GM23248 (cell line): ENCODE results near the gene KLHL22. TPM values are rescaled to one million over a fixed set of nuclear protein-coding genes. Genes with fewer than 3 reads are reported as not detected.
"Not testable (repeated sequence)": the region's sequence is repeated elsewhere in the genome, so short reads cannot be mapped to it uniquely, and the experiment has no call there.

Experiments
- DNase-seq: peaks from one replicate; pipeline ENCODE4 v3.0.0-alpha.2; 2015
- H2AFZ ChIP-seq: fragments of 200-600 bp; sonication (generic); 2 replicates; pipeline ENCODE4 v1.6.1; 2016; ENCODE audit warnings: antibody characterized with exemption
- H3F3A ChIP-seq: fragments of 200-600 bp; sonication (generic); 2 replicates; pipeline ENCODE4 v1.6.1; 2016; ENCODE audit warnings: mild to moderate bottlenecking, antibody characterized with exemption, mixed run types; ENCODE audit not compliant: insufficient read depth
- H3K27ac ChIP-seq: fragments of 200-600 bp; sonication (generic); 2 replicates; pipeline ENCODE4 v1.5.1; 2016; ENCODE audit warnings: mild to moderate bottlenecking
- H3K27me3 ChIP-seq: fragments of 200-600 bp; sonication (generic); replicated peaks from 2 replicates; pipeline ENCODE4 v1.6.1; 2016; ENCODE audit warnings: mild to moderate bottlenecking; ENCODE audit not compliant: insufficient read depth
- H3K36me3 ChIP-seq: fragments of 200-600 bp; sonication (generic); 2 replicates; pipeline ENCODE4 v1.6.1; 2016; ENCODE audit warnings: low read depth, mild to moderate bottlenecking
- H3K4me1 ChIP-seq: fragments of 200-600 bp; sonication (generic); 2 replicates; pipeline ENCODE4 v1.6.1; 2016; ENCODE audit warnings: mild to moderate bottlenecking; ENCODE audit not compliant: insufficient read depth
- H3K4me2 ChIP-seq: fragments of 200-600 bp; sonication (generic); one replicate; pipeline ENCODE4 v1.6.1; 2016; ENCODE audit warnings: mild to moderate bottlenecking; ENCODE audit not compliant: unreplicated experiment
- H3K4me3 ChIP-seq: fragments of 200-600 bp; sonication (generic); 2 replicates; pipeline ENCODE4 v1.5.1; 2016; ENCODE audit warnings: mild to moderate bottlenecking
- H3K79me2 ChIP-seq: fragments of 200-600 bp; sonication (generic); 2 replicates; pipeline ENCODE4 v1.6.1; 2016; ENCODE audit warnings: mild to moderate bottlenecking; ENCODE audit not compliant: insufficient read depth
- H3K9ac ChIP-seq: fragments of 200-600 bp; sonication (generic); 2 replicates; pipeline ENCODE4 v1.6.1; 2016; ENCODE audit warnings: mild to moderate bottlenecking
- H3K9me2 ChIP-seq: fragments of 200-600 bp; sonication (generic); 2 replicates; pipeline ENCODE4 v1.6.1; 2016; ENCODE audit warnings: mixed run types, mild to moderate bottlenecking, moderate library complexity; ENCODE audit not compliant: insufficient read depth
- H3K9me3 ChIP-seq: fragments of 200-600 bp; sonication (generic); one replicate; pipeline ENCODE4 v1.6.1; 2017; ENCODE audit warnings: low read depth
- H4K20me1 ChIP-seq: fragments of 200-600 bp; sonication (generic); 2 replicates; pipeline ENCODE4 v1.6.0; 2016; ENCODE audit not compliant: insufficient read depth
- EZH2 ChIP-seq: fragments of 200-600 bp; sonication (generic); IDR thresholded peaks from 2 replicates; pipeline ENCODE4 v1.6.1; 2018; ENCODE audit warnings: antibody characterized with exemption, mild to moderate bottlenecking; ENCODE audit not compliant: insufficient read depth, poor library complexity, severe bottlenecking
- EZH2phosphoT487 ChIP-seq: fragments of 200-600 bp; sonication (generic); IDR thresholded peaks from 2 replicates; pipeline ENCODE4 v1.6.1; 2018; ENCODE audit warnings: antibody characterized with exemption, moderate library complexity, mild to moderate bottlenecking, low read depth; ENCODE audit not compliant: insufficient read depth
- WGBS, 2 experiments: methylation state at CpG; one replicate each; pipeline ENCODE4 v1.1.6; 2015 to 2017; ENCODE audit warnings: low lambda C conversion rate in 2 of 2, low coverage in 1 of 2; ENCODE audit errors: missing lambda C conversion rate in 2 of 2; 5-methylcytosine and 5-hydroxymethylcytosine counted together
- in situ Hi-C: fragments of 300-500 bp; cut with MboI; formaldehyde crosslinking; loops from 2 replicates; pipeline ENCODE4 v1.15.0; 2020
- polyA plus RNA-seq: library from polyadenylated mRNA; unstranded; fragments of >200 nt; fragmentation: Nextera tagmentation; extraction: Ambion mirVana; gene quantifications from 2 replicates; pipeline ENCODE4 v1.2.1, GENCODE V29; 2016
- total RNA-seq: library from RNA; depleted of rRNA; stranded (reverse); fragments of >200 nt; shearing (Covaris generic); gene quantifications from 2 replicates; pipeline ENCODE4 v1.2.3, GENCODE V29; 2014

Gene KLHL22
- total and polyA plus RNA-seq, 2 experiments from 2014 or later = 19.0 to 41.3 TPM

DNA sequence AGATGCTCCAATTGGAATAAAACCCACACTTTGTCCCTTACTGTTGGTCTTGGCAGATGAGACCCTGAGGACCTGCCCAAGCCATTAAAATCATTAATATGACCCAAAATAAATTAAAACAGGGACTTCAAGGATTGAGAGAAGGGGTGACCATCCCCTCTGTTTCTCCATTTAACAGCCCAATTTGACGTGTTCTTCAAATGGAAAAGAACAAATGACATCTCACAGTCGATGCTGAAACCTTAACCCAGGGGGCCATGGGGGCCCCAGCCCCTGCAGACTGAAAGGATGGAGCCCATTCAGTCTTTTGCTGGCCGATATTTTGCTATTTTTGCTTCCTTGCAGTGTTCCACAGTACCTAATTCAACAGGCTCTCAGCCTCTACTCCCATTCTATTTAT is 81.1 kb downstream of the KLHL22 start:
- no peak overlapping the region for H2AFZ ChIP-seq
- H3F3A ChIP-seq = no peaks in the 10 kb centered on the region
- H3K4me2 ChIP-seq = no peak overlapping the region
- H3K9ac ChIP-seq = no peak overlapping the region
- H3K4me1 ChIP-seq = no peaks in the 10 kb centered on the region
- H3K36me3 ChIP-seq = no peaks in the 10 kb centered on the region
- H4K20me1 ChIP-seq = no peaks in the 10 kb centered on the region
- H3K4me3 ChIP-seq = no peak overlapping the region
- H3K27me3 ChIP-seq = no peaks in the 10 kb centered on the region
- no peak overlapping the region for H3K27ac ChIP-seq
- TF ChIP-seq EZH2 = no peak
- TF ChIP-seq EZH2phosphoT487 = no peak
- no peaks in the 10 kb centered on the region for H3K9me3 ChIP-seq
- in situ Hi-C loops = no loop called here
- DNase-seq = no peak
- WGBS, 2 experiments = 38 to 43% methylated on average over 3 of the region's 3 CpGs
- H3K79me2 ChIP-seq = no peaks in the 10 kb centered on the region
- no peaks in the 10 kb centered on the region for H3K9me2 ChIP-seq

- H3K9me3 ChIP-seq = no peaks in the 10 kb centered on the region
- no peak overlapping the region for H3K4me2 ChIP-seq
- TF ChIP-seq EZH2phosphoT487 (no peak), EZH2 (no peak)
- H3K9me2 ChIP-seq = no peaks in the 10 kb centered on the region
- no peak overlapping the region for H3K4me3 ChIP-seq
- no peaks in the 10 kb centered on the region for H3K27me3 ChIP-seq
- no peak overlapping the region for H3K27ac ChIP-seq
- DNase-seq = no peak
- H3K9ac ChIP-seq = no peak overlapping the region
- no peaks in the 10 kb centered on the region for H3K79me2 ChIP-seq
- WGBS, 2 experiments = 75 to 82% methylated on average over 5 of the region's 5 CpGs
- no peaks in the 10 kb centered on the region for H3K4me1 ChIP-seq
- in situ Hi-C loops = no loop called here
- H3K36me3 ChIP-seq = no peaks in the 10 kb centered on the region
- no peaks in the 10 kb centered on the region for H3F3A ChIP-seq
- no peak overlapping the region for H2AFZ ChIP-seq
- no peaks in the 10 kb centered on the region for H4K20me1 ChIP-seq
These were observed 81.5 kb downstream of the KLHL22 start for GRCh38 chr22:20414059-20414440.

DNA sequence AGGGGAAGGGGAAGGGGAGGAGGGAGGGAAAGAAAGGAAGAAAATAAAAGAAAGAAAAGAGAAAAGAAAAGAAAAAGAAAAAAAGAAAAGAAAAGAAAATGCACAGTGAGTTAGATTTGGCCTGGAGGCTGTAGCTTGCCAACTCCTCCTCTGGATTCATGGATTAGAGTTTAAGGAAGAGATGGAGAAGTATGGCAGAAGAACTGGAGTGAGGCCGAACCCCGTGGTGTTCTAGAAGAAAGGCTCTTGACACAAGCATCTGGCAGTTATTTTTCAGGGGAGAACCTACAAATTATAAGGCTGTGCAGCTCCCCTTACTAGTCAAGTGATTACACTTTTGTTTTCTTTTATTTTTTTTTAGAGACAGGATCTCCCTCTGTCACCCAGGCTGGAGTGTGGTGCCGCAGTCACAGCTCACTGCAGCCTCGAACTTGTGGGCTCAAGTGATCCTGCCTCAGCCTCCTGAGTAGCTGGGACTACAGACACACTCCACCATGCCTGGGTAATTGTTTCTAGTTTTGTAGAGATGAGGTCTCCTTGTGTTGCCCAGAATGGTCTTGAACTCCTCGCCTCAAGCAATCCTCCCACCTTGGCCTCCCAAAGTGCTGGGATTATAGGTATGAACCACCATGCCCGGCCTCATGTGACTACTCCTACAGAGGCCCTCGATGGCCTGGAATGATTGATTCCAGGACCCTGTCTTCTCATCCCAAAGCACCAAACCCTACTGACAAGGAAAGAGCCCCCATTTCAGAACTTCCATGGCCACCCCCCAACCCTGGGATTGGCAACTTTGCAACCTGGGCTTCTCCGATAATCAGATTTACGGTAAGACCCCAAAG is 82.2 kb downstream of the KLHL22 start:
- H3K9me3 ChIP-seq = no peaks in the 10 kb centered on the region
- H3K4me1 ChIP-seq = no peaks in the 10 kb centered on the region
- no peaks in the 10 kb centered on the region for H3K9me2 ChIP-seq
- no peak for TF ChIP-seq EZH2phosphoT487
- TF ChIP-seq EZH2 = no peak
- H3K27ac ChIP-seq = no peak overlapping the region
- no peaks in the 10 kb centered on the region for H4K20me1 ChIP-seq
- no peak for DNase-seq
- no peaks in the 10 kb centered on the region for H3K79me2 ChIP-seq
- 82 to 86% methylated on average over 9 of the region's 9 CpGs for WGBS, 2 experiments
- no peak overlapping the region for H3K9ac ChIP-seq
- in situ Hi-C loops = no loop called here
- no peak overlapping the region for H2AFZ ChIP-seq
- H3K4me3 ChIP-seq = no peak overlapping the region
- no peaks in the 10 kb centered on the region for H3K27me3 ChIP-seq
- no peaks in the 10 kb centered on the region for H3F3A ChIP-seq
- H3K4me2 ChIP-seq = no peak overlapping the region
- no peaks in the 10 kb centered on the region for H3K36me3 ChIP-seq

DNA sequence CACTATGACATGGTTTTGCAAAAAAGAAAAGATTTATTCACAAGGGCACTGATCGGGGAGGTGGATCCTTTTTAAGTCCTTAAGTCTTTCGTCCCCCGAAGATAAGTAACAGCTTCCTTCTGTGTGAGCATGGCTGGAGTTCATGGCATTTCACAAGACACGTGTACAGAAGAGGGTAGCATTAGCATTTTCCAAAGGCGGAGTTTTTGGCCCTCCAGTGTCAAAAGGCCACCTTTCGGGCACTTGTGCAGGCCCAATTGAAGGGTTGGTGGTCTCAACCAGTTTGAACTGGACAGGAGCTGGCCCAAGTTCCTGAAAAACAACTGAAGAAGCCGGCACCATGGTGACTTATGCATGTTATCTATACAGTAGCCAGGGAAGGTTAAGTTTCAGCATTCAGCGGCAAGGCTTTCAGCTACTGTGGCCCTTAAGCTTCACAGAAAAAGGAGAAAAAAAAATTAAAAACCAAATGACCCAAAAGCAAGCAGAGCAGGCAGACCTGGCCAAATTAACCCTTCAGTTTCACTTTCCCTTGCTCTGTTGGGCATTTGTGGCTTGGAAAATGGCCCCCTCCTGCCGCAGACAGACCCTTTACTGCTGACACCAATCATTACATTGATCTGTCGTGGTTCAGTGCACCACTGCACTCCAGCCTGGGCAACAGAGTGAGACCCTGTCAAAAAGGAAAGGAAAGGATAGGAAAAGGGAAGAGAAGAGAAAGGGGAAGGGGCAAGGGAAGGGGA is 83.0 kb downstream of the KLHL22 start:
- DNase-seq = no peak
- H3K27ac ChIP-seq = no peak overlapping the region
- no peak overlapping the region for H3K9ac ChIP-seq
- no peaks in the 10 kb centered on the region for H3F3A ChIP-seq
- no peaks in the 10 kb centered on the region for H3K27me3 ChIP-seq
- H3K4me3 ChIP-seq = no peak overlapping the region
- no peaks in the 10 kb centered on the region for H3K36me3 ChIP-seq
- H2AFZ ChIP-seq = peak overlapping the region; percentile 58; the same call in 1 of the 2 replicates
- H3K9me2 ChIP-seq = no peaks in the 10 kb centered on the region
- no peak overlapping the region for H3K4me2 ChIP-seq
- H3K9me3 ChIP-seq = no peaks in the 10 kb centered on the region
- in situ Hi-C loops = no loop called here
- no peaks in the 10 kb centered on the region for H3K4me1 ChIP-seq
- no peaks in the 10 kb centered on the region for H4K20me1 ChIP-seq
- TF ChIP-seq EZH2 = no peak
- no peak for TF ChIP-seq EZH2phosphoT487
- 59% methylated on average over 10 of the region's 10 CpGs for WGBS, 2 experiments
- H3K79me2 ChIP-seq = no peaks in the 10 kb centered on the region

- H3K4me3 ChIP-seq, H3K27me3 ChIP-seq: not testable (repeated sequence)
- WGBS, 2 experiments = 97 to 100% methylated on average over 3 of the region's 3 CpGs
These were observed 86.2 kb downstream of the KLHL22 start for GRCh38 chr22:20409385-20409784.

More at GRCh38 chr22:20409385-20409784, 86.2 kb downstream of the KLHL22 start:
- H3F3A ChIP-seq, H2AFZ ChIP-seq, H3K9me3 ChIP-seq, H3K9ac ChIP-seq, DNase-seq, H3K27ac ChIP-seq, H3K36me3 ChIP-seq, H3K4me1 ChIP-seq, H3K9me2 ChIP-seq, in situ Hi-C loops, H4K20me1 ChIP-seq, H3K4me2 ChIP-seq, H3K79me2 ChIP-seq: not testable (repeated sequence)
